ENCODE results near the gene SNX9.

Gene SNX9

GRCh38 chr6:157787080-157787479 is 36.0 kb upstream of the SNX9 start:
- H3F3A ChIP-seq (ENCODE audit: insufficient read depth, low read length) = no peaks in the 10 kb centered on the region
- H3K4me3 ChIP-seq (ENCODE audit: low read depth, low read length, poor library complexity, severe bottlenecking) = no peak overlapping the region
- no peaks in the 10 kb centered on the region for H3K4me1 ChIP-seq (ENCODE audit: insufficient read depth, low read length, severe bottlenecking)
- H3K36me3 ChIP-seq (ENCODE audit: insufficient read depth, low read length) = no peaks in the 10 kb centered on the region
- TF ChIP-seq, protein P1, sequence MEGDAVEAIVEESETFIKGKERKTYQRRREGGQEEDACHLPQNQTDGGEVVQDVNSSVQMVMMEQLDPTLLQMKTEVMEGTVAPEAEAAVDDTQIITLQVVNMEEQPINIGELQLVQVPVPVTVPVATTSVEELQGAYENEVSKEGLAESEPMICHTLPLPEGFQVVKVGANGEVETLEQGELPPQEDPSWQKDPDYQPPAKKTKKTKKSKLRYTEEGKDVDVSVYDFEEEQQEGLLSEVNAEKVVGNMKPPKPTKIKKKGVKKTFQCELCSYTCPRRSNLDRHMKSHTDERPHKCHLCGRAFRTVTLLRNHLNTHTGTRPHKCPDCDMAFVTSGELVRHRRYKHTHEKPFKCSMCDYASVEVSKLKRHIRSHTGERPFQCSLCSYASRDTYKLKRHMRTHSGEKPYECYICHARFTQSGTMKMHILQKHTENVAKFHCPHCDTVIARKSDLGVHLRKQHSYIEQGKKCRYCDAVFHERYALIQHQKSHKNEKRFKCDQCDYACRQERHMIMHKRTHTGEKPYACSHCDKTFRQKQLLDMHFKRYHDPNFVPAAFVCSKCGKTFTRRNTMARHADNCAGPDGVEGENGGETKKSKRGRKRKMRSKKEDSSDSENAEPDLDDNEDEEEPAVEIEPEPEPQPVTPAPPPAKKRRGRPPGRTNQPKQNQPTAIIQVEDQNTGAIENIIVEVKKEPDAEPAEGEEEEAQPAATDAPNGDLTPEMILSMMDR (IDR thresholded peaks at IDR 0.05; ENCODE audit: low read length) = no peak
- TF ChIP-seq EZH2 (IDR thresholded peaks at IDR 0.05; ENCODE audit: borderline replicate concordance, low read length) = no peak
- H3K9ac ChIP-seq (ENCODE audit: low read length) = no peak overlapping the region
- H3K9me3 ChIP-seq (ENCODE audit: low read length) = no peaks in the 10 kb centered on the region
- H3K27ac ChIP-seq (ENCODE audit: low read depth, low read length, poor library complexity, severe bottlenecking) = no peak overlapping the region
- no peak overlapping the region for H2AFZ ChIP-seq (ENCODE audit: low read length)
- H3K4me2 ChIP-seq (ENCODE audit: low read length) = no peak overlapping the region
- H3K79me2 ChIP-seq (ENCODE audit: insufficient read depth, low read length) = no peaks in the 10 kb centered on the region
- H3K27me3 ChIP-seq (ENCODE audit: insufficient read depth, low read length) = no peaks in the 10 kb centered on the region
- H4K20me1 ChIP-seq (ENCODE audit: insufficient read depth, low read length) = no peaks in the 10 kb centered on the region
- H3K9me2 ChIP-seq (ENCODE audit: low read depth, low read length) = no peaks in the 10 kb centered on the region

DNA sequence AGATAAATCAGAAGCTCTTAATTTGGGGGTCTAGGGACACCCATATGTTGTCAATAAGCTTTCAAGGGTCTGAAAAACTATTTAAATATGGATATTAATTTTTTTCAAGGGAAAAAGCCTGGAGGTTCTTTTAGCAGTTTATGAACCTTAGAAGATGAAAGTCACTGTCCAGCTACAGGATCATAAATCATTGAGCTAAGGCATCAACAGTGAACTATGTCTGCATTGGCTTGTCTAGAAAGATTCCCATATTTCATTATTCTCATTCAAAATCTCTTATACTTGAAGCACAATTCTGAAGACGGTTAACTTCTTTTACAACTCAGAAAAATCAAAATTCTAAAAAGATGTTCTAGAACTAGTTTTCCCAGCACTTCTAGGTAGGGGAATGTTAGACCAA is 34.9 kb upstream of the SNX9 start:
- TF ChIP-seq, protein P1 (IDR thresholded peaks at IDR 0.05; ENCODE audit: low read length) = no peak
- no peak for TF ChIP-seq EZH2 (IDR thresholded peaks at IDR 0.05; ENCODE audit: borderline replicate concordance, low read length)
- Histone ChIP-seq H3F3A (ENCODE audit: insufficient read depth, low read length) (no peaks in the 10 kb centered on the region), H3K79me2 (ENCODE audit: insufficient read depth, low read length) (no peaks in the 10 kb centered on the region), H4K20me1 (ENCODE audit: insufficient read depth, low read length) (no peaks in the 10 kb centered on the region), H3K36me3 (ENCODE audit: insufficient read depth, low read length) (no peaks in the 10 kb centered on the region), H3K9me3 (ENCODE audit: low read length) (no peaks in the 10 kb centered on the region), H3K9me2 (ENCODE audit: low read depth, low read length) (no peaks in the 10 kb centered on the region), H2AFZ (ENCODE audit: low read length) (no peak overlapping the region), H3K4me2 (ENCODE audit: low read length) (no peak overlapping the region), H3K9ac (ENCODE audit: low read length) (no peak overlapping the region), H3K4me1 (ENCODE audit: insufficient read depth, low read length, severe bottlenecking) (no peaks in the 10 kb centered on the region), H3K4me3 (ENCODE audit: low read depth, low read length, poor library complexity, severe bottlenecking) (no peak overlapping the region), H3K27me3 (ENCODE audit: insufficient read depth, low read length) (no peaks in the 10 kb centered on the region), H3K27ac (ENCODE audit: low read depth, low read length, poor library complexity, severe bottlenecking) (no peak overlapping the region)

DNA sequence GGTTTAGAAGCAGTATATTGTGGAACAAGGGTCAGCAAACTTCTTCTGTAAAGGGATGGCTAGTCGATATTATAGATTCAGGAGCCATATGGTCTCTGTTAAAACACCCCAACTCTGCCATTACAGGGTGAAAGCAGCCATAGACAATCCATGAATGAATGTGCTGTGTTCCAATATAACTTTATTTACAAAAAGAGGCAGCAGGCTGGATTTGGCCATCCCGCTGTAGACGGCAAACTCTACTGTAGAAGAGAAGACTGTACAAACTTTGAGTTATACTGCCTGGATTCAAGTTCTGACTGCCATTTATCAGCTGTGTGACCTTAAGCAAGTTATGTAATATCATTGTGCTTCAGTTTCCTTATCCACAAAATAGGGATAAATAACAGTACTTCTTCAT is 33.7 kb upstream of the SNX9 start:
- H3F3A ChIP-seq (ENCODE audit: insufficient read depth, low read length) = no peaks in the 10 kb centered on the region
- H3K4me3 ChIP-seq (ENCODE audit: low read depth, low read length, poor library complexity, severe bottlenecking) = no peak overlapping the region
- H3K4me2 ChIP-seq (ENCODE audit: low read length) = no peak overlapping the region
- no peaks in the 10 kb centered on the region for H3K4me1 ChIP-seq (ENCODE audit: insufficient read depth, low read length, severe bottlenecking)
- H3K79me2 ChIP-seq (ENCODE audit: insufficient read depth, low read length) = no peaks in the 10 kb centered on the region
- H3K9me3 ChIP-seq (ENCODE audit: low read length) = no peaks in the 10 kb centered on the region
- H3K36me3 ChIP-seq (ENCODE audit: insufficient read depth, low read length) = no peaks in the 10 kb centered on the region
- no peaks in the 10 kb centered on the region for H4K20me1 ChIP-seq (ENCODE audit: insufficient read depth, low read length)
- H3K27ac ChIP-seq (ENCODE audit: low read depth, low read length, poor library complexity, severe bottlenecking) = no peak overlapping the region
- H3K27me3 ChIP-seq (ENCODE audit: insufficient read depth, low read length) = no peaks in the 10 kb centered on the region
- TF ChIP-seq, protein P1 (IDR thresholded peaks at IDR 0.05; ENCODE audit: low read length) = no peak
- no peak for TF ChIP-seq EZH2 (IDR thresholded peaks at IDR 0.05; ENCODE audit: borderline replicate concordance, low read length)
- H3K9me2 ChIP-seq (ENCODE audit: low read depth, low read length) = no peaks in the 10 kb centered on the region
- no peak overlapping the region for H2AFZ ChIP-seq (ENCODE audit: low read length)
- H3K9ac ChIP-seq (ENCODE audit: low read length) = no peak overlapping the region
